ENCODE data around the gene PCYT1A. TPM values are rescaled to one million over a fixed set of nuclear protein-coding genes. Genes with fewer than 3 reads are reported as not detected.
A peak's percentile ranks its signal among the peaks of the same experiment; 100 is the strongest.

The PCYT1A gene
- total and polyA plus RNA-seq, 10 of the 15 experiments (the other 5 are each of a cell fraction or from before 2014, with no cell fraction given) = 10.8 to 64.3 (median 48.6) TPM

GRCh38 chr3:196274585-196274984 is 12.9 kb downstream of the PCYT1A start (continued):
- no peak for TF ChIP-seq ZBTB33 (IDR thresholded peaks at IDR 0.05)
- TF ChIP-seq HSF1 (IDR thresholded peaks at IDR 0.05; ENCODE audit: low read depth, low read length) = peak; percentile 76
- no peak for TF ChIP-seq ATF3 (IDR thresholded peaks at IDR 0.05; ENCODE audit: borderline replicate concordance, extremely low read depth, low read depth, low read length)
- TF ChIP-seq TCF7 (IDR thresholded peaks at IDR 0.05; ENCODE audit: borderline replicate concordance) = no peak
- peak; percentile 72; the same call in 1 of the 2 replicates for TF ChIP-seq ATF7 (IDR thresholded peaks at IDR 0.05; ENCODE audit: low read depth)
- peak; percentile 68 for TF ChIP-seq ATF2 (IDR thresholded peaks at IDR 0.05; ENCODE audit: low read length)

- in situ Hi-C loops (cut with MboI) (no loop called here), intact Hi-C loops (cut with micrococcal nuclease; ENCODE audit: unreplicated experiment) (no loop called here)
- H3K4me1 ChIP-seq (ENCODE audit: control insufficient read depth, insufficient read depth, low read length) = peaks cover 40% of the 10 kb centered on the region
- H3K79me2 ChIP-seq (ENCODE audit: control insufficient read depth, insufficient read depth, low read length) = peaks cover 49% of the 10 kb centered on the region
- no peaks in the 10 kb centered on the region for H4K20me1 ChIP-seq (ENCODE audit: control insufficient read depth, insufficient read depth)
- ATAC-seq (no peak), DNase-seq (ENCODE audit: low read depth, low spot score) (no peak), FAIRE-seq (no peak)
- 95% methylated on average over 12 of the region's 12 CpGs for WGBS (ENCODE audit: insufficient coverage, insufficient replicate concordance, low lambda C conversion rate, missing lambda C conversion rate)
- ChIA-PET RAD21 (ENCODE audit: unreplicated experiment) (no interaction called here), SMC1A (ENCODE audit: uncharacterized antibody, unreplicated experiment) (interaction anchor here (1.0 to 1.5 kb wide), 4 partner anchors 8 to 96 kb away, joined by 3 to 6 read pairs (median 4); no protein-coding TSS in a partner anchor), POLR2A (interaction anchor here (1.3 to 1.9 kb wide), 2 partner anchors 11 to 29 kb away, joined by 3 to 7 read pairs; no protein-coding TSS in a partner anchor), CTCF (interaction anchor here (0.6 to 1.5 kb wide), 3 partner anchors 7 to 43 kb away, joined by 3 to 6 read pairs (median 4); no protein-coding TSS in a partner anchor)
- H3K36me3 ChIP-seq (ENCODE audit: control insufficient read depth in 2 of 2, insufficient read depth in 2 of 2, low read length in 1 of 2) = peaks cover 2 to 8% of the 10 kb centered on the region in 2 experiments; a peak in 3 of 4 replicates
- H3K9ac ChIP-seq (ENCODE audit: control insufficient read depth, insufficient read depth, low read length) = no peak overlapping the region
- no peaks in the 10 kb centered on the region for H3K27me3 ChIP-seq (replicated peaks in 1 of 2; ENCODE audit: control insufficient read depth in 2 of 2, insufficient read depth in 2 of 2, low read length in 1 of 2)
- H3K4me2 ChIP-seq (ENCODE audit: control insufficient read depth, insufficient read depth) = peak overlapping the region; percentile 65
- no peak overlapping the region for H2AFZ ChIP-seq (ENCODE audit: control insufficient read depth, low read depth, low read length)
- H3K27ac ChIP-seq (ENCODE audit: control insufficient read depth, insufficient read depth) = peak overlapping the region; percentile 63; the same call in 1 of the 2 replicates
- TF ChIP-seq ZSCAN29 (IDR thresholded peaks at IDR 0.05) (no peak), FOXK2 (IDR thresholded peaks at IDR 0.05) (no peak), IKZF1 (conservative IDR thresholded peaks at IDR 0.05) (no peak), JUNB (IDR thresholded peaks at IDR 0.05) (no peak), ZNF687 (IDR thresholded peaks at IDR 0.05) (no peak)
- H3K9me3 ChIP-seq (replicated peaks; ENCODE audit: control insufficient read depth, insufficient read depth, low read length) = no peaks in the 10 kb centered on the region; the same call in 2 of the 3 replicates
- BruUV-seq (replicated peaks) = no TSS peak
- no peak overlapping the region for H3K4me3 ChIP-seq
These were observed 13.9 kb downstream of the PCYT1A start for GRCh38 chr3:196273655-196274054.

Measured in GM12878 (cell line).